HK-2 (cell line): ENCODE data around the gene PADI6.
"Not testable (repeated sequence)": the region's sequence is repeated elsewhere in the genome, so short reads cannot be mapped to it uniquely, and the experiment has no call there.

Source experiments
- DNase-seq: peaks from one replicate; pipeline ENCODE4 v3.0.0-alpha.2; 2018; ENCODE audit not compliant: unreplicated experiment

The PADI6 gene

GRCh38 chr1:17404034-17404684 is 32.2 kb downstream of the PADI6 start:
- no peak for DNase-seq

- DNase-seq: no peak
Measured at GRCh38 chr1:17404820-17405219, 32.8 kb downstream of the PADI6 start.

- DNase-seq: peak; percentile 69
Measured at GRCh38 chr1:17405898-17406759, 34.1 kb downstream of the PADI6 start.

GRCh38 chr1:17406760-17407475 is 34.9 kb downstream of the PADI6 start:
- not testable (repeated sequence) for DNase-seq

- DNase-seq: not testable (repeated sequence)
Measured at GRCh38 chr1:17407786-17408514, 36.0 kb downstream of the PADI6 start.

- DNase-seq: no peak
Measured at GRCh38 chr1:17409391-17409811, 37.4 kb downstream of the PADI6 start.

- DNase-seq: no peak
Measured at GRCh38 chr1:17412093-17412870, 40.3 kb downstream of the PADI6 start.

GRCh38 chr1:17414022-17414421 is 42.0 kb downstream of the PADI6 start:
- no peak for DNase-seq

GRCh38 chr1:17416389-17416788 is 44.4 kb downstream of the PADI6 start:
- no peak for DNase-seq

- no peak for DNase-seq
Measured at GRCh38 chr1:17419626-17420328, 47.8 kb downstream of the PADI6 start.

- DNase-seq: no peak
Measured at GRCh38 chr1:17420391-17420918, 48.5 kb downstream of the PADI6 start.

GRCh38 chr1:17422461-17422860 is 50.5 kb downstream of the PADI6 start:
- DNase-seq: no peak

- DNase-seq: no peak
Measured at GRCh38 chr1:17423781-17424245, 51.8 kb downstream of the PADI6 start.

- DNase-seq: no peak
Measured at GRCh38 chr1:17425806-17426600, 54.0 kb downstream of the PADI6 start.

- DNase-seq: no peak
Measured at GRCh38 chr1:17427696-17428660, 56.0 kb downstream of the PADI6 start.

- DNase-seq: no peak
Measured at GRCh38 chr1:17429183-17429582, 57.2 kb downstream of the PADI6 start.

GRCh38 chr1:17432412-17432811 is 60.4 kb downstream of the PADI6 start:
- DNase-seq: no peak

- no peak for DNase-seq
Measured at GRCh38 chr1:17433261-17433660, 61.3 kb downstream of the PADI6 start.
